ENCODE results near the gene VPREB1.
"Not testable (repeated sequence)": the region's sequence is repeated elsewhere in the genome, so short reads cannot be mapped to it uniquely, and the experiment has no call there.

Gene VPREB1

DNA sequence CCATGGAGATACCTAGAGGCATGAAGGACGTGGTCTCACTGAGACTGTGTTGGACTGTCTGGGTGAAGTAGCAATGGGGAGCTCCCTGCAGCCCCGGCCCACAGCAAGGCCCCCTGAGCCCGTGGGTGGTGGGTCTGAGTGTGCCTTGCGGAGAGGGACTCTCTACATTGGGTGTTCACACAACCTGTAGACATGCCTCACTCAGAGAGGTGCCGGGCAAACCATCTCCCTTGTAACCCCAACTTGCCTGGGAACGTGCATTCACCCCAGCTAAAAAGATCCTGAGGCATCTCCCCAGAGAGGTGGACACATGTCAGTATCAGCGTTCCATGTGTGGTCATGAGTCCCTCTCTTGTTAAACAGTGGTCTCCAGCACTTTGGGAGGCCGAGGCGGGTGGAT is 2.1 kb downstream of the VPREB1 start:
- no peak for DNase-seq (ENCODE audit: low read depth)
- TF ChIP-seq, protein P1, sequence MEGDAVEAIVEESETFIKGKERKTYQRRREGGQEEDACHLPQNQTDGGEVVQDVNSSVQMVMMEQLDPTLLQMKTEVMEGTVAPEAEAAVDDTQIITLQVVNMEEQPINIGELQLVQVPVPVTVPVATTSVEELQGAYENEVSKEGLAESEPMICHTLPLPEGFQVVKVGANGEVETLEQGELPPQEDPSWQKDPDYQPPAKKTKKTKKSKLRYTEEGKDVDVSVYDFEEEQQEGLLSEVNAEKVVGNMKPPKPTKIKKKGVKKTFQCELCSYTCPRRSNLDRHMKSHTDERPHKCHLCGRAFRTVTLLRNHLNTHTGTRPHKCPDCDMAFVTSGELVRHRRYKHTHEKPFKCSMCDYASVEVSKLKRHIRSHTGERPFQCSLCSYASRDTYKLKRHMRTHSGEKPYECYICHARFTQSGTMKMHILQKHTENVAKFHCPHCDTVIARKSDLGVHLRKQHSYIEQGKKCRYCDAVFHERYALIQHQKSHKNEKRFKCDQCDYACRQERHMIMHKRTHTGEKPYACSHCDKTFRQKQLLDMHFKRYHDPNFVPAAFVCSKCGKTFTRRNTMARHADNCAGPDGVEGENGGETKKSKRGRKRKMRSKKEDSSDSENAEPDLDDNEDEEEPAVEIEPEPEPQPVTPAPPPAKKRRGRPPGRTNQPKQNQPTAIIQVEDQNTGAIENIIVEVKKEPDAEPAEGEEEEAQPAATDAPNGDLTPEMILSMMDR (IDR thresholded peaks at IDR 0.05; ENCODE audit: low read depth, low read length, missing control alignments), result no peak
- no peak overlapping the region for H3K4me3 ChIP-seq (ENCODE audit: low read depth, low read length)

DNA sequence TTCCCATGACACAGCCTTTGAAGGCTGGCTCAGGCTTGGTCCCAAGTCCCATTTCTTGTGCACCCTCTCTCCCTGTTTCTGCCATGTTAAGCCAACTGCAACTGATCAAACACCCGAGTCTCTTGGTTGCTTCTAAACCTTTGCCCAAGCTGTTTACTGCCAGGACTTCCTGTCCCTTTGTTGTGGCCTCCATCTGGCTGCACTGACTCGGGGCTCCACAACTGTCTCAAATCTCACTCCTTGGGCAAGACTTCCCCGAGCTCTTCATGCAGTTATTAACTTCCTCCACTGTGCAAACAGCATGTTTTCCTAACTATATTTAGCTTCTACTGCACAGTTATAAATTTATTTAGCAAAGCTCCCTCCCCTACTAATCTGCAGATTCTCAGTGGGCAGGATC is 4.3 kb downstream of the VPREB1 start:
- no peak overlapping the region for H3K4me3 ChIP-seq (ENCODE audit: low read depth, low read length)
- TF ChIP-seq, protein P1 (IDR thresholded peaks at IDR 0.05; ENCODE audit: low read depth, low read length, missing control alignments), result no peak
- no peak for DNase-seq (ENCODE audit: low read depth)

DNA sequence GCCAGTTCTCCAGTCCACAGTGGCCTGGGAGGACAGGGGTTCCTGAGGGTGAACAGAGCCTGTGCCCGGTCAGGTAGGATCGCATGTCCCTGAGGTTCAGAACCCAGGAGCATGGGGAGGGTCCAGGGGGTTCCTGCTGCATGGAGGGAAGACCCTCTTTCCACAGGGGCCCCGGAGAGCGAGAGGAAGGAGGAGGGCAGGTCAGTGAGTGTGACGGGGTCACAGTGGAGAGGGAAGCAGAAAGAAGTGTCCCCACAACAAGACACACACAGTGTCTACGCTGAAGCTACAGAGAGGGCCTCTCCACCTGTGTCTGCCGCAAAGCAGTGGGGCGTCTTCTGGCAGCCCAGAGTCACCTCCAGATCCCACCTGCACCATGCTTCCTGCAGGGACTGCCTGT is 6.1 kb downstream of the VPREB1 start:
- not testable (repeated sequence) for DNase-seq (ENCODE audit: low read depth); H3K4me3 ChIP-seq (ENCODE audit: low read depth, low read length)

DNA sequence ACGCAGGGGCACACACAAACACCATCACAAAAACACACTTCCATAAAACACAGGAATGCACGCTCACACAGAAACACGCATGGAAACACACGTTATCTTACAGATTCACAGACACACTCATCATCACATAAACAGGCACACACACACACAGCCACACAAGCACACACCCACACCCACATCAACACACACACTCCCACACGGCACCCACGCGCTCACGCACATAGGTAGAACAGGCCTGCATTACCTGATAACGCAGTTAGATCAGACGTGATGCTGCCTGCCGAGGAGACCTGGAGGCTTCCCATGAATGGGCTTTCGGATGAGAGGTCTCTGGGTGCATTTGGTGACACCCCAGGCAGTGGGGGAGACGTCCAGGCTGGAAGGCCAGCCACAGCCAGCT is 11.5 kb downstream of the VPREB1 start:
- not testable (repeated sequence) for H3K4me3 ChIP-seq (ENCODE audit: low read depth, low read length); DNase-seq (ENCODE audit: low read depth)

DNA sequence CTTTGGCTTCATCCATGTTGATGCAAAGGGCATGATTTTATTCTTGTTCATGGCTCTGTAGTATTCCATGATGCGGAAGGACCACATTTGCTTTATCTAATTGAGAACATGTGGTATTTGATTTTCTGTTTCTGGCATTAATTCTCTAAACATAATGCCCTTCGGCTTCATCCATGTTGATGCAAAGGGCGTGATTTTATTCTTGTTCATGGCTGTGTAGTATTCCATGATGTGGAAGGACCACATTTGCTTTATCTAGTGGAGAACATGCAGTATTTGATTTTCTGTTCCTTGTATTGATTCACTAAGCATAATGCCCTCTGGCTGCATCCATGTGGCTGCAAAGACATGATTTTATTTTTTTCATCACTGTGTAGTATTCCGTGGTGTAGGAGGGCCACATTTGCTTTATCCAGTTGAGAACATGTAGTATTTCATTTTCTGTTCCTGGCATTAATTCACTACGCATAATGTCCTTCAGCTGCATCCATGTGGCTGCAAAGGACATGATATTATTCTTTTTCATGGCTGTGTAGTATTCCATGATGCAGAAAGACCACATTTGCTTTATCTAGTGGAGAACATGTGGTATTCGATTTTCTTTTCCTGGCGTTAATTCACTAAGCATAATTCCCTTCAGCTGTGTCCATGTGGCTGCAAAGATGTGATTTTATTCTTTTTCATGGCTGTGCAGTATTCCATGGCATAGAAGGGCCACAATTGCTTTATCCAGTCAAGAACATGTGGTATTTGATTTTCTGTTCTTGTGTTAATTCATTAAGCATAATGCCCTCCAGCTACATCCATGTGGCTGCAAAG is 14.2 kb downstream of the VPREB1 start:
- not testable (repeated sequence) for H3K4me3 ChIP-seq (ENCODE audit: low read depth, low read length); DNase-seq (ENCODE audit: low read depth)

DNA sequence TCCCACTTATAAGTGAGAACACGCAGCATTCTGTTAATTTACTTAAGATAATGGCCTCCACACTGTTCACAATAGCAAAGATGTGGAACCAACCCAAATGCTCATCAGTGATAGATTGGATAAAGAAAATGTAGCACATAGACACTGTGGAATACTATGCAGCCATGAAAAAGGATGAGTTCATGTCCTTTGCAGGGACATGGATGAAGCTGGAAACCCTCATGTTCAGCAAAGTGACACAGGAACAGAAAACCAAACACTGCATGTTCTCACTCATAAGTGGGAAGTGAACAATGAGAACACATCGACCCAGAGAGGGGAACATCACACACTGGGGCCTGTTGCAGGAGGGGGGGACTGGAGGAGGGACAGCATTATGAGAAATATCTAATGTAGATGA is 15.6 kb downstream of the VPREB1 start:
- not testable (repeated sequence) for DNase-seq (ENCODE audit: low read depth); H3K4me3 ChIP-seq (ENCODE audit: low read depth, low read length)

DNA sequence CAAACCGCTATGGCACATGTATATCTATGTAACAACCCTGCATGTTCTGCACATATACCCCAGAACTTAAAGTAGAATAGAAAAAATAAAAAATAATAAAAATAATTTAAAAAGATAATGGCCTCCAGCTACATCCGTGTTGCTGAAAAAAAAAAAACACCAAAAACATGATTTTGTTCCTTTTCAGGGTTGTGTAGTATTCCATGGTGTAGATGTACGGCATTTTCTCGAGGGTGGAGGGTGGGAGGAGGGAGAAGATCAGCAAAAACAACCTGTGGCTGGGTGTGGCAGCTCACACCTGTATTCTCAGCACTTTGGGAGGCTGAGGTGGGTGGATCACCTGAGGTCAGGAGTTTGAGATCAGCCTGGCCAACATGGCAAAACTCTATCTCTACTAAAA is 16.0 kb downstream of the VPREB1 start:
- not testable (repeated sequence) for DNase-seq (ENCODE audit: low read depth); H3K4me3 ChIP-seq (ENCODE audit: low read depth, low read length)

DNA sequence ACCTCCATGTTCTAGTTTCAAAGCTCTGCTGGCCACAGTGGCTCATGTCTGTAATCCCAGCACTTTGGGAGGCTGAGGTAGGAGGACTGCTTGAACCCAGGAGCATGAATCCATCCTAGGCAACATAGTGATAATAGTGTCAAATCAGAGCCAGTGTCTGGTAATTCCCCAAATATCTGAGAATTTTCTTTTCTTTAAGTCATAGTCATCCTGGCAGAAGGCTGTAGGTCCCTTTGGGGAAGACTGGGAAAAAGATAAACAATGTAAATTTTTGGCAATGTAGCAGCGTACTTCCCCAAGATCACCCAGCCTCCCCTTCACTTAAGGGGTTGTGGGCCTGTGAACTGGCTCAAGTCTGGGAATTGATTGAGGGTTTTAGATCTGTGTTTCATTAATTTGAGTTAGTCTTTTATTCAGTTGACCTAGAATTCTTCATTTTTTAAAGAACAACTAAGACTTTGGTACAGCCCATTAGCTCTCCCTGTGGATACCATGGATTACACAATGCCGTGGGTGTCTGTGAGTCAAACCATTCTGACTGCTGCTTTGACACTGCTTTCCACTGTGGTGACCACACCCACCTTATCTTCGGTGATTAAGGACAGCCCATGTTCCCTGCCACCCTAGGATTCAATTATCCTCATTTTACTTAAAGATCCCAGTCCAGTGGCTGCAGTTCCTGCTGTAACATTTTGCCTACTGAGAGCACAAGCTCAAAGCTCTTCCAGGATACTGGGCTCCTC is 17.9 kb downstream of the VPREB1 start:
- not testable (repeated sequence) for DNase-seq (ENCODE audit: low read depth); H3K4me3 ChIP-seq (ENCODE audit: low read depth, low read length)

DNA sequence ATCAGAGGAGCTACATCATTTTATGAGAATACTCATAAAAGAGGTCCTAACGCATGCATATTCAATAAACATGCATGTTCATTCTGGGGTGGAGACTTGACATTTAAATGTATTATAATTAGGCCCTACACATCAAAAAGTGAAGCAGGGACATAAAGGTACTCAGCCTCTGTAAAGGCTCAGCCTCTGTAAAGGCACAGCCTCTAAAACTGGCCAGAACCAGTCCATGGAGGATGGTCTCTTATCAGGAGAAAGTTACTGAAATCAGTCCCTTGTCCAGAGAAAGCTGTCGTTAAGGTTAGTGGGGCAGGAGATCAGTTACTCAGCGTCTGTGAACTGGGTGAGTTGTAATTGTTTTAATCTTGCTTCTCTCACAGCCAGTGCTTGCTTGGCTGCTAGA is 19.2 kb downstream of the VPREB1 start:
- DNase-seq (ENCODE audit: low read depth); H3K4me3 ChIP-seq (ENCODE audit: low read depth, low read length): not testable (repeated sequence)

DNA sequence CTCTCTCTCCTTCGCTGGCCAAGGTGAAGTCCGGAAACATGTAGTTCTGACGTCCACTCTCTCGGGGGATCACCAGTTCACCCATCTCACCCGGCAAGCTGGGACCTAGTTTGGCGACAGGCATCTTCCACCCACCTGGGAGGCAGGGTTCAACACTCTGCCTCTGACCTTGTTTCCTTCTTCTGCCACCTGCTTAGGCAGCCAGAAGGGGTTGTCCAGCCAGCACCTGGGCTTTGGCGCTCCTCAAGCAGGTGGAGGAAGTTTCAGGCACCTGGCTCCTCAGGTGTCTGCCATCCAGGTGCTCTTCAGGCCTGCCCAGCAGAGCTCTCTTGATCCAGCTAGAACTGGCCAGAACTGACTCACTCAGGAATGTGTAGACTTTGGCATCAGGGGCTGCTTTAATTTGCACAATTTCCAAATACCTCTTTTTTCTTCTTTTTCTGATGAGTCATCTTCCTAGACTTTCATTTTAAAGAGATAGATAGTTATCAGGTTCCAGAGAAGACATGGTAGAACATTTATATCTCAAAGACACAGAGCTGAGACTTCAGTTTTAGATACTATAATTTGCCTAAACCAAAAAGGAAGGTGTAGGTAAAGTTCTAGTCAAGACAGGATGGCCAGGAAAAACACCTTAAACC is 25.6 kb downstream of the VPREB1 start:
- H3K4me3 ChIP-seq (ENCODE audit: low read depth, low read length); DNase-seq (ENCODE audit: low read depth): not testable (repeated sequence)

DNA sequence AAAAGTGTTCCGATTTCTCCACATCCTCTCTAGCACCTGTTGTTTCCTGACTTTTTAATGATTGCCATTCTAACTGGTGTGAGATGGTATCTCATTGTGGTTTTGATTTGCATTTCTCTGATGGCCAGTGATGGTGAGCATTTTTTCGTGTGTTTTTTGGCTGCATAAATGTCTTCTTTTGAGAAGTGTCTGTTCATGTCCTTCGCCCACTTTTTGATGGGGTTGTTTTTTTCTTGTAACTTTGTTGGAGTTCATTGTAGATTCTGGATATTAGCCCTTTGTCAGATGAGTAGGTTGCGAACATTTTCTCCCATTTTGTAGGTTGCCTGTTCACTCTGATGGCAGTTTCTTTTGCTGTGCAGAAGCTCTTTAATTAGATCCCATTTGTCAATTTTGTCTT is 32.8 kb downstream of the VPREB1 start:
- not testable (repeated sequence) for DNase-seq (ENCODE audit: low read depth); H3K4me3 ChIP-seq (ENCODE audit: low read depth, low read length)

DNA sequence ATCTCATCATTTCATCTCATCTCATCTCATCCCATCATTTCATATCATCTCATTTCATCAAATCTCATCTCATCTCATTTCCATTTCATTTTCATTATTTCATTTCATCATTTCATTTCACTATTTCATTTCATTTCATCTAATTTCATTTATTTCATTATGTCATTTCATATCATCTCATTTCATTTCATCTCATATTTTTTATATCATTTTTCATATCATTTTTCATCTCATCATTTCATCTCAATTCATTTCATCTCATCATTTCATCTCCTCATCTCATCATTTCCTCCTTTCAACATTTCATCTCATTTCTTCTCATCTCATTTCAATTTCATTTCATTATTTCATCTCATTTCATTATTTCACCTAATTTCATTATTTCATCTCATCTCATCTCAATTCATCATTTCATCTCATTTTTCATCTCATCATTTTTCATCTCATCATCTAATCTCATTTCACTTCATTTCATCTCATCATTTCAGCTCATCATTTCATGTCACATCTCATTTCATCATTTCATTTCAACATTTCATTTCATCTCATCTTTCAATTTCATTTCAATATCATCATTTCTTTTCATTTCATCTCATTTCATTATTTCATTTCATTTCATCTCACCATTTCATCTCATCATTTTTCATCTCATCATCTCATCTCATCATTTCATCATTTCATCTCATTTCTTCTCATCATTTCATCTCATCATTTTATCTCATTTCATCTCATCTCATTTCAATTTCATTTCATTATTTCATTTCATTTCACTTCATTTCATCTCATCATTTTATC is 40.6 kb downstream of the VPREB1 start:
- not testable (repeated sequence) for DNase-seq (ENCODE audit: low read depth); H3K4me3 ChIP-seq (ENCODE audit: low read depth, low read length)

DNA sequence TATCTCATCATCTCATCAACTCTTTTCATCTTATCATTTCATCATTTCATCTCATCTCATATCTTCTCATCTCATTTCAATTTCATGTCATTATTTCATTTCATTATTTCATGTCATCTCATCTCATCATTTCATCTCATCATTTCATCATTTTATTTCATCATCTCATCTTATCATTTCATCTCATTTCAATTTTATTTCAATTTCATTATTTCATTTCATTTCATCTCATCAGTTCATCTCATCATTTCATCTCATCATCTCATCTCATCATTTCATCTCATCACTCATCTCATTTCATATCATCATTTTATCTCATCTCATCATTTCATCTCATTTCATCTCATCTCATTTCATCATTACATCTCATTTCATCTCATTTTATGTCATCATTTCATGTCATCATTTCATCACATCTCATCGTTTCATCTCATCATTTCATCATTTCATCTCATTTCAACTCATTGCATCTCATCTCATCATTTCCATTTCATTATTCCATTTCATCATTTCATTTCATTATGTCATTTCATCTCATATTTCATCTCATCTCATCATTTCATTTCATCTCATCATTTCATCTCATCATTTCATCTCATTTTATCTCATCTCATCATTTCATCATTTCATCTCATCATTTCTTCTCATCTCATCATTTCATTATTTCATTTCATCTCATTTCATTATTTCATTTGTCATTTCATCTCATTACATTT is 42.0 kb downstream of the VPREB1 start:
- DNase-seq (ENCODE audit: low read depth); H3K4me3 ChIP-seq (ENCODE audit: low read depth, low read length): not testable (repeated sequence)

DNA sequence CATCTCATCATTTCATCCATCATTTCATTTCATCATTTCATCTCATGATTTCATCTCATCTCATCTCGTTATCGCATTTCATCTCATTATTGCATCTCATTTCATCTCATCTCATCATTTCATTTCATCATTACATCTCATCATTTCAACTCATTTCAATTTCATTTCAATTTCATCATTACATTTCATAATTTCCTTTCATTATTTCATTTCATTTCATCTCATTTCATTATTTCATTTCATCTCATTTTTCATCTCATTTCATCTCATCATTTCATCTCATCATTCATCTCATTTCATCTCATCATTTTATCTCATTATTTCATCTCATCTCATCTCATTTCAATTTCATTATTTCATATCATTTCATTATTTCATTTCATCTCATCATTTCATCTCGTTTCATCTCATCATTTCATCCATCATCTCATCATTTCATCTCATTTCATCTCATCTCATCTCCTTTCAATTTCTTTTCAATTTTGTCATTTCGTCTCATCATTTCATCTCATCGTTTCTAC is 42.6 kb downstream of the VPREB1 start:
- not testable (repeated sequence) for DNase-seq (ENCODE audit: low read depth); H3K4me3 ChIP-seq (ENCODE audit: low read depth, low read length)

DNA sequence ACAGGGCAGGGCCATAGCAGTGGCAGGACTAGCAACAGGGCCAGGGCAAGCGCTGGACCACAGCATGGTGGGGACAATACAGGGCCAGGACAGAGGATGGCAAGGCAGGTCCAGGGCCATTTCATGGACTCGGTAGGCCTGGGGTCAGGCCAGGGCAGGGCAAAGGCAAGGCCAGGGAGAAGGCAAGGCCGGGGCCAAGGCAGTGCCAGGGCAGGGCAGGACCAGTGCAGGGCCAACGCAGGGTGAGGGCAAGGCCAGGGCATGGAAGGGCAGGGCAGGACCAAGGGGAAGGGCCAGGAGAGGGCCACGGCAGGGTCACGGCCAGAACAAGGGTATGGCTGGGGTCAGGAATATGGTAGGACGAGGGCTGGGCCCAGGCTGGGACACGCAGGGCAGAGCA is 45.1 kb downstream of the VPREB1 start:
- H3K4me3 ChIP-seq (ENCODE audit: low read depth, low read length); DNase-seq (ENCODE audit: low read depth): not testable (repeated sequence)

All from GM12864 (cell line).